ENCODE measurements around the gene CD80.

- TF ChIP-seq CTCF (IDR thresholded peaks at IDR 0.05 in 2 of 3, conservative IDR thresholded peaks at IDR 0.05 in 1 of 3; ENCODE audit: control insufficient read depth in 2 of 3, extremely low read depth in 1 of 3, insufficient read depth in 1 of 3, low read depth in 3 of 3, low read length in 3 of 3), result no peak
- no peak for TF ChIP-seq NFXL1 (IDR thresholded peaks at IDR 0.05; ENCODE audit: borderline replicate concordance)
- no peak; the same call in 1 of the 2 replicates for TF ChIP-seq ZBTB4 (CRISPR knock-in tag; IDR thresholded peaks at IDR 0.05)
- TF ChIP-seq CREM (IDR thresholded peaks at IDR 0.05; ENCODE audit: low read depth), result no peak
Observed at GRCh38 chr3:119597548-119598288, 38.3 kb upstream of the CD80 start, which contains the start of gene PLA1A.
